HG03558 (cell line): ENCODE results near the gene VIM.
"Not testable (repeated sequence)": the region's sequence is repeated elsewhere in the genome, so short reads cannot be mapped to it uniquely, and the experiment has no call there.

Experiments used
- ATAC-seq: cut with Tn5 transposase; IDR thresholded peaks from one replicate; pipeline ENCODE4 v1.9.1; 2021; ENCODE audit warnings: moderate number of reproducible peaks; ENCODE audit not compliant: unreplicated experiment; ENCODE audit errors: extremely low read depth

VIM gene

DNA sequence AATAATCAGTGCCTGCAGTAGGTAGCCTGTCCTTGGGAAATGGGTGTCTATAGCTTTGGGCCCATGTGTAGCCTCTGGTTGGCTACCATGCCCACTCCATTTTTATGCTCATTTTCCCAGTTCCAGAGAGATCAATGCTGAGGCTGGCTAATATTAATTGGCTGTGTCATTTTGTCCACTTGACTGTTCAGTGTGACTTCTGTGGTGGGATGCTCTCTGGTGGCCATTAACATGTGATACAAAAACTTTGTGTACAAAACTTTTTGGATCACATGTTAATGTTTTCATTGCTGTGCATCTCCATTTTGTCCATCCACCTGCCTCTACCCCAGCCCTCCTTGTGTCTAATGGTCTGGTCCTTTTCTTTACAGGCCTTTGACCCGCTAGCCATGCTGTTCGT lies 22.7 kb downstream of the VIM start:
- ATAC-seq = no peak

DNA sequence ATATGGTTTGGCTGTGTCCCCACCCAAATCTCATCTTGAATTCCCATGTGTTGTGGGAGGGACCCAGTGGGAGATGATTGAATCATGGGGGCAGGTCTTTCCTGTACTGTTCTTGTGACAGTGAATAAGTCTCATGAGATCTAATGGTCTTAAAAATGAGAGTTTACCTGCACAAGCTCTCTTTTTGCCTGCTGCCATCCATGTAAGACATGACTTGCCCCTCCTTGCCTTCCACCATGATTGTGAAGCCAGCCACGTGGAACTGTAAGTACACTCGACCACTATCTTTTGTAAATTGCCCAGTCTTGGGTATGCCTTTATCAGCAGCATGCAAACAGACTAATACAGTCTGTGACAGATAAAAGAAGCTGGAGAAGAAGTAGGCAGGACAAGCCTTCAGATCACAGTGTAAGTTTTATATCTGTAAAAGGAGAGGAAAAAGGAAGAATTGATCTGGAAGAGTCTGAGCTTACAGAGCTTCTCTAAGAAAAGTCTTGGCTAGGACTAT lies 26.6 kb downstream of the VIM start:
- ATAC-seq = not testable (repeated sequence)

DNA sequence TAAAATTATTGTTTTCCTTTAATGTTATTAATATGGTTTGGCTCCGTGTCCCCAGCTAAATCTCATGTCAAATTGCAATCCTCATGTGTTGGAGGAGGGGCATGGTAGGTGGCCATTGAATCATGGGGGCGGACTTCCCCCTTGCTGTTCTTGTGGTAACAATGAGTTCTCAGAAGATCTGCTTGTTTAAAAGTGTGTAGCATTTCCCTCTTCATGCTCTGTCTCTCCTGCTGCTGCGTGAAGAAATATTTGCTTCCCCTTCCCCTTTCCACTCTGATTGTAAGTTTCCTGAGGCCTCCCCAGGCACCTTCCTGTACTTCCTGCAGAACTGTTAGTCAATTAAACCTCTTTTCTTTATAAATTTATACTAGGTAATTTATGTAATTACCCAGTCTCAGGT lies 27.5 kb downstream of the VIM start:
- no peak for ATAC-seq

DNA sequence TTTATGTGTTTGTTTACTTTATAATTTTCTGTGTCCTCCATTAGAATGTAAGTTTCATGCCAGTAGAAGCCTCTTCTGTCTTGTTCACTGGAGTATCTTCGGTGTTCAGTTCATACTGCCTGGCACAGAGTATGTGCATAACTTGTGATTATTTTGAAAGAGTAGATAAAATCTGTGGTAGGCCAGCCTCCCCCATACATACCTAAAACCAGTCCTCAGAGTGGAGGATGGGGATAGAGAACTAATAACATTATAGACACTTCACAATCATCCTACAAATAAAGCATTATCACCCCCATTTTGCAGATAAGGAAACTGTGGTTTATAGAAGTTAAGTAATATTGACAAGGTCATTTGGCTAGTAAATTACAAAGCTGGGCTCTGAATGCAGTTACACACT lies 28.0 kb downstream of the VIM start:
- ATAC-seq = no peak

DNA sequence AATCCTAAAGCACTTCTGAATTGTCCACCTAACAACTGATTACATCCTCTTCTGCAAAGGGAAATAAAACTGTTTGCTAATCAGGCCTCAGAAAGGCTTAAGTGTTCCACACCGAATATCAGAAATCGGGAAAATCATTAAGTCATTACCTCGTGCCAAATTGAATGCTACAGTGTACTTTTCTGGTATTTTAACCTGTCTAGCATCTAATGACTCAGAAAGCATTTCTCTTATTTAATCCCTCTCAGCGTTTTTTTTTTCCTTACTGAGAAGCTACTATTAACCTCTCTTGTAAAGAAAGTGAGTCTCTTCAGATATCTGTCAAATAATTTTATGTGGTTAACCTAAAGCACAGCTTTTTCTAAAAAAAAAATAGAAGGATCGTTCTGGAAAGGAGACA lies 28.6 kb downstream of the VIM start:
- no peak for ATAC-seq

DNA sequence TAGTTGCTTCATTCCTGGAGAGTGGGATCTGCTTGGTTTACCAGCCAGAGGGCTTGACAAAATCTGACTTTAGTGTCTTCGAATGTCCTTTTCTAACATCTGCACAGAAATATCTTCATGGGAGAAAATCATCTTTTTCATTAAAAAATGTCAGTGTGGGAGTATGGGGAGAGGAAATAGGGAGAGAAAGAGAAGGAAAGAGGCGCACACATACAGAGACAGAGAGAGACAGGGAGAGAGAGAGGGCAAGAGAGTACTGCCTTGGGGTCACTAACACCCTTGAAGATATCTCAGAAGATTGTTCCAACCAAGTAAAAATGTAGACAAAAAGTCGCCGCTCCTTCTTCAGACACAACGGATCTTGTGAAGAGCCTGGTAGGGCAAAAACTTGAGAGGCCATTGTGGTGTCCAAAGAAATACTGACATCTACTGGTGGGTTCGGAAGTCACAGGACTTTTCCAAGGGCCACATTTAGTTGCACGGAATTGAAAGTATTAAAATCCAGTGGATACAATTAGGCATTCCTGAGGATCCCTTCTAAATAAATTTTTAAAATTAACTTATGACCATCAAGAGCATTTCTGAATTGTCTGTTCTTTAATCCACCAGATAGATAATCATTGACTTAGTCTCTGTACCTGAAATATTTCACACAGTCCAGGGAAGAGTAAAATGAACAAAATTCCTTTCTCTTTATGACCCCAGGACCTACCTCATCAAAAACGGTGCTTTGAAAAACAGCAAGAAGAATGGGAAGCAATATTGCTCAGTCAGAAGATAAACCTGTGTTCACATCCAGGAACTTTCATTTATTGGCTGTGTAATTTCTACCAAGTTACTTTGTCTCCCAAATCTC lies 29.7 kb downstream of the VIM start:
- no peak for ATAC-seq

DNA sequence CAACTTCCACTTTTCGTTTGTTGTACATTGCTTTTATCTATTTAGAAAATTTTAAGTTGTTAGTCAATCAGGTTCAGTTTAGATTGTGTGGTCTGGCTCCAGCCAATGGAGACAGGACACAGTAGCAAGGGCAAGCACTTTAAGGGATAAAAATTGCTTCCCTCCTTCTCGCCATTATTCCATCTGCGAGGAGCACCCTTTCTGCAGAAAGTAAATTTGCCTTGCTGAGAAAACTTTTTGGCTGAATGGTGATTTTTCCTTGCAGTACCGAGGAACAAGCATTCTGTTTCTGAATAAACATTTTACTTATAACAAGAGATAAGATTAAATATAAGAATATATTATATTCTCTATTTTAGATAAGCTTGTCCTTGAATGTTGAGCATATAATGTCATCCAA lies 34.5 kb downstream of the VIM start:
- ATAC-seq = no peak

DNA sequence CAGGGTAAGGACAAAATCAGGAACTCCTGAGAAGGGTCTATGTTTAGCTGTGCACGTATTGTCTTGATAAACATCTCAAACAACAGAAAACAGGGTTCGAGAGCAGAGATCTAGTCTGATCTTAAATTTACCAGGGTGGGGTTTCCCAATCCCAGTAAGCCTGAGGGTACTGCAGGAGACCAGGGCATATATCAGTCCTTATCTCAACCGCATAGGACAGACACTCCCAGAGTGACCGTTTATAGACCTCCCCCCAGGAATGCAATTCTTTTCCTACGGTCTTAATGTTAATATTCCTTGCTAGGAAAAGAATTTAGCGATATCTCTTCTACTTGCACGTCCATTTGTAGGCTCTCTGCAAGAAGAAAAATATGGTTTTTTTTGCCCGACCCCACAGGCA lies 35.5 kb downstream of the VIM start:
- ATAC-seq = no peak

DNA sequence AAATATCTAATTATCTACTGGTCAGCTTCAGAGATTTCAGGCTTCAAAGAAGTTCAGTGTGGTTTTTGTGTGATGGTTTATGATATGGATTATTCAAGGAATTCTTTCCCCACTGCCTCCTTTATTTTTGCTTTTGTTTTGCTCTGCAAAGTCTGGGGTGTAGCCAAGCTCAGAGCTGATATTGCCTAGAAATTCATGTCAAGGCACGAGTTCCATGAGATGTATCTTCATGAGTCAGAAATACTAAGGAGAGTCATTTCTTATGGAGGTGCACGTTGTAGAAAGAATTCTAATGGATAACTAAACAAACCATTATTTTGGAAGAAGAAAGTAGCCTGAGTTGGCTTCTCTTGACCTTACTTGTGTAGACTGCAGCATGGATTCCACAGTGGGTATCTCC lies 37.4 kb downstream of the VIM start:
- no peak for ATAC-seq

DNA sequence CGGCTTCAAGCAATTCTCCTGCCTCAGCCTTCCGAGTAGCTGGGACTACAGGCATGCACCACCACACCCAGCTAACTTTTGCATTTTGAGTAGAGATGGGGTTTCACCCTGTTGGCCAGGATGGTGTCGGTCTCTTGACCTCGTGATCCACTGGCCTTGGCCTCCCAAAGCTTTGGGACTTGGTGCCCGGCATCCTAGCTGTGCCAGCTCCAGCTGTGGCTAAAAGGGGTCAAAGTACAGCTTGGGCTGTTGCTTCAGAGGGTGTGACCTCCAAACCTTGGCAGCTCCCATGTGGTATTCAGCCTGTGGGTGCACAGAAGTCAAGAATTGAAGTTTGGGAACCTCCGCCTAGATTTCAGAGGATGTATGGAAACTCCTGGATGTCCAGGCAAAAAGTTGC lies 38.5 kb downstream of the VIM start:
- not testable (repeated sequence) for ATAC-seq

DNA sequence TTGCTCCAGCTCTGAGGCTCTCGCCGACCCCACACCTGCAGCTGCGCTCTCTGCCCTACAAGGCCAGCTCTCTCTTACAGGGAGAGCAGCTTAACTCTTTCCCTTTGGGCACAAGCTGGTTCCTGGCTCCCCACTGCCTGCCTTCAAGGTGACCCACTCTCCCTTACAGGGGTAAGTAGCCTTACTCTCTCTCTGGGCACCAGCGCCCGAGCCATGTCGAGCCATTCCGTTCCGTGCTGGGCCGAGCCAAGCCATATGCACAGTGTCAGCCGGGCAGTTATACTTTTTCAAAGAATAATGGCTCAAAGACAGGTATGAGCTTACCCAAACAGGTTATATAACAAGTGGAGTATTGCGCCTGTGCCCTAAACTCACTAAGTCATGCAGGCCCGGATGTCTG lies 44.6 kb downstream of the VIM start:
- ATAC-seq = no peak

DNA sequence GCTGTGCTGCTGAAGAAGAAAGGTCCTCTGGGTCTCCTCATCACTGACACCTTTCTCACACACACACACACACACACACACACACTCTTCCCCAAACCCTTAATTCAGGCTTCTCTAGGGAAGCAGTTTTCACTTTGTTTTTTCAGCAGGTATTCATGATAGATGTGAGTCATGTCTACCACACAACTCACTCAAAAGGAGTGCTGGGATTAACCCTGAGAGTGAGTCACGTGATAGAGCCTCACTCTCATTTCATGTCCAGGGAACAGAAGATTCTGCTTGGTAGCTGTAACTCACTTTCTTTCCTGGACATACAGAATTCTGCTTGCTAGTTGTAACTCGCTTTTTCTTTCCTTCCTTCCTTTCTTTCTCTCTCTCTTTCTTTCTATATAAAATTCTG lies 45.4 kb downstream of the VIM start:
- no peak for ATAC-seq

DNA sequence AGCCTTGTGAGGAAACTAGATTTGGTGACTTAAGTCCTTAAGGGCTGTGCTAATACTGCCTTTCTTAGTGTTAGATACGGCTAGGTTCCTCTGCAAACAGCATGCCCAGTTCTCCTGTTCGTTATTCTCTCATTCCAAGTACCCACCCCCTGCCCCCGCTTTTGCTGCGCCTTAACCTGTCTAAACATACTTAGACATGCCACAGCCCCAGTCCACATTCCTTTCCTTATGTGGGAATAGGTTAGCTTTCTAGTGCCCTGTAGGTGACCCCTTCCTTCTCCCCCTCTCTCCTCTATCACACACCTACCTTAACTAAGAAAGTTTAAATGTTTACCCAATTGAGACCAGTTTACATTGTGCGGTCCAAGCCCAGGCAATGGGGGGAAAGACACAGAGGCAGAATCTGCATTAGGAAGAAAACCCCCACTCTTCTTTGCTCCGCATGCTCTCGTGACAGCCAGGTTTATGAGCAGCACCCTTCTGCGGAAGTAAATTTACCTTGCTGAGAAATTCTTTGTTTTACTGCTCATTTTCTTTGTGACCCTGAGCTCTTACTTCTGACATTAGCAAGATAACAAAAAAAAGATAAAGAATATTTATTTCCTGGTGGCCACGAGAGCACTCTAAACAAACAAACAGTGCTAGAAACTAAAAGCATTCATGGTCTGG lies 48.8 kb downstream of the VIM start:
- ATAC-seq = no peak

DNA sequence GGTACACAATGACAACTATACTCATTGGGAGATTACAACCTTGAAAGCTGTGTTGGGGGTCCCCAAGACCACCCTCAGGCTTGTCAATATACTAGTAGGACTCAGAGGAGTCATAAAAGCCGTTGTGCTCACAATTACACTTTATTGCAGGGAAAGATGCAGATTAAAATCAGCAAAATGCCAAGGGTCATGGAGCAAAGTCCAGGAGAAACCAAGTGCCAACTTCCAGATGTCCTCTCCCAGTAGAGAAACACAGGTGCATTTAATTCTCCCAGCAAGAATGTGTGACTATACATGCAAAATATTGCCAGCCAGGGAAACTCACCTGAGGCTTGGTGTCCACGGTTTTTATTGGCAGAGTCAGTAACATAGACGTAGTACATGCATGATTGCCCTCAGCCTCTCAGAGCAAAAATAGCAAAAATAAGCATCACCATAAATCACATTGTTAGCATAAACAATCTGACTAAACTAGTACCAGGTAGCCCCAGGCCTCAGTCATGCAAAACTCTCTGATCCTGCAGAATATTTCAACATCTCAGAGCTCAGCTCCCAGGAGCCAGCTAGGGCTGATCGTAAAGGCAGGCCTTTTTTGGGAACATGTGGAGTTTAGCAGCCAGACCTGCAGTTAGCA lies 50.7 kb downstream of the VIM start:
- ATAC-seq = no peak

DNA sequence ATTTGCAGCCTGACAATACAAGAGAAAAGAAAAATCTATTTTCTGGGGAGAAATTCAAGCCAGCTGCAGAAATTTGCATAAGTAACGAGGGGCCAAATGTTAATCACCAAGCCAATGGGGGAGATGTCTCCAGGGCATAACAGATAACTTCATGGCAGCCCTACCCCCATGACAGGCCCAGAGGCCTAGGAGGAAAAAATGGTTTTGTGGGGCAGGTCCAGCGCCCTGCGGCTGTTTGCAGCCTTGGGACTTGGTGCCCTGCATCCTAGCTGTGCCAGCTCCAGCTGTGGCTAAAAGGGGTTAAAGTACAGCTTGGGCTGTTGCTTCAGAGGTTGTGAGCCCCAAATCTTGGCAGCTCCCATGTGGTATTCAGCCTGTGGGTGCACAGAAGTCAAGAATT lies 54.3 kb downstream of the VIM start:
- ATAC-seq = no peak

DNA sequence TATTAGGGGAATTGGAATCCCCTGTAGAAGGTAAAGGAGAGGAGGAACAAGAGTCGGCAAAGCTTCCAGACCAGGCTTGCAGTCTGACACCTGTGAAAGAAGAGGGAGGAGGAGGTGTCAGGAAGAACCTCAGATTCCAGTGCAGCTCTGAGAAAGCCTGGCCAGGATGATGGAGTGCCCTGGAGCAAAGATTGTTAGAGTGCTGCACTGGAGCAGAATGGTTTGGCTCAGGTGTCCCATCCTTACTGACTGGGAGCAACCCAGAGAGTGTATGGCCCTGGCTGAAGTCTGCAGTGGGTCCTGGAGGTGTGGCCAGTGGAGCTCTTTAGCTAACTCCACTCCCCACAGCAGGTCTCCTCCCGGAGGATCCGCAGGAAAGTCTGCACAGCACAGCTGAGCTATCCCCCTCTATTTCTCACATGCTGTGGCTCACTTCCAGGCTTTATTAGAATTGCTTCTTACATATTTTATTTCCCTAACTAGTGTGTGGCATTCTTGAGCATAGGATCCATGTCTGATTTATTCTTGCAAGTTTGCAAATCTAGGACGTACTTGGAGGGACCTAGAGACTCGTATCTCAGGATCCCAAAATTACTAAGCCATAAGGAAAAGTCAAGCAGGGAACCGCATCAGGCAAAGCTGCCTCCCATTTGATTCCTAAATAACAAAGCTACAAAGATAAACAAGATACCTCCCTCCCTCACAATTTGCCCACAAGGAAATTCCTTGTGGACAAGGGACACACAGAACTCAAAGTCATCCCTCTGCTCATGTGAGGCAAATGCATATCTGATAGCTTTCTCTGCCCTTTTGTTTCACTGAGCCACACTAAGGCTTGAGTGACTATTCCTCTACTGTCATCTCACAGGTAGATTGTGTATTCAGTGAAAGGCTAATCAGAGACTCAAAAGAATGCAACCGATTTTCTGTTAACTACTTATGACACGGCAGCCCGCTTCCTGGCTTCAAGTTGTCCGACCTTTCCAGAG lies 58.8 kb downstream of the VIM start:
- ATAC-seq = no peak
